Loucy (cell line): Measurements from ENCODE around the gene NPPC.

Source experiments
- H2AFZ ChIP-seq: fragments of 200-600 bp; sonication (generic); 2 replicates; pipeline ENCODE4 v1.6.0; 2016; ENCODE audit warnings: antibody characterized with exemption, mild to moderate bottlenecking, low read length, moderate library complexity
- H3F3A ChIP-seq: fragments of 200-600 bp; 2 replicates; pipeline ENCODE4 v1.6.0; 2016; ENCODE audit warnings: antibody characterized with exemption, low read depth, mild to moderate bottlenecking
- H3K27me3 ChIP-seq: fragments of 200-600 bp; sonication (generic); 2 replicates; pipeline ENCODE4 v1.6.1; 2014; ENCODE audit warnings: low read length, mild to moderate bottlenecking; ENCODE audit not compliant: insufficient read depth, poor library complexity, severe bottlenecking
- H3K36me3 ChIP-seq: fragments of 200-600 bp; sonication (generic); 2 replicates; pipeline ENCODE4 v1.6.1; 2016; ENCODE audit warnings: low read length; ENCODE audit not compliant: insufficient read depth
- H3K4me1 ChIP-seq: fragments of 200-600 bp; sonication (generic); 2 replicates; pipeline ENCODE4 v1.5.1; 2014; ENCODE audit warnings: low read length, mild to moderate bottlenecking; ENCODE audit not compliant: insufficient read depth, poor library complexity, severe bottlenecking
- H3K4me2 ChIP-seq: fragments of 200-600 bp; sonication (generic); 2 replicates; pipeline ENCODE4 v1.6.0; 2014; ENCODE audit warnings: antibody characterized with exemption, low read length, low read depth, mild to moderate bottlenecking; ENCODE audit not compliant: poor library complexity, severe bottlenecking
- H3K4me3 ChIP-seq: fragments of 200-600 bp; sonication (generic); 2 replicates; pipeline ENCODE4 v1.5.1; 2014; ENCODE audit warnings: low read length, mild to moderate bottlenecking, mixed read lengths; ENCODE audit not compliant: poor library complexity, severe bottlenecking
- H3K79me2 ChIP-seq: fragments of 200-600 bp; sonication (generic); 2 replicates; pipeline ENCODE4 v1.6.1; 2014; ENCODE audit warnings: low read length; ENCODE audit not compliant: insufficient read depth
- H3K9ac ChIP-seq: fragments of 200-600 bp; sonication (generic); 2 replicates; pipeline ENCODE4 v1.6.0; 2014; ENCODE audit warnings: mild to moderate bottlenecking, low read depth, low read length, moderate library complexity; ENCODE audit not compliant: poor library complexity, severe bottlenecking
- H3K9me2 ChIP-seq: fragments of 200-600 bp; sonication (generic); replicated peaks from 2 replicates; pipeline ENCODE4 v1.6.1; 2016; ENCODE audit warnings: low read depth, low read length, mixed read lengths
- H3K9me3 ChIP-seq: fragments of 200-600 bp; sonication (generic); 2 replicates; pipeline ENCODE4 v1.6.1; 2014; ENCODE audit warnings: mild to moderate bottlenecking, antibody characterized with exemption, low read length, low read depth; ENCODE audit not compliant: insufficient read depth
- H4K20me1 ChIP-seq: fragments of 200-600 bp; sonication (generic); 2 replicates; pipeline ENCODE4 v1.6.0; 2014; ENCODE audit warnings: antibody characterized with exemption, low read length, mild to moderate bottlenecking; ENCODE audit not compliant: insufficient read depth, poor library complexity, severe bottlenecking
- EZH2phosphoT487 ChIP-seq: fragments of 200-600 bp; IDR thresholded peaks from 2 replicates; pipeline ENCODE4 v1.6.1; 2018; ENCODE audit warnings: antibody characterized with exemption, mild to moderate bottlenecking, moderate library complexity, borderline replicate concordance
- TF ChIP-seq, protein P1 (sequence below): fragments of 200-600 bp; sonication (generic); conservative IDR thresholded peaks from 2 replicates; pipeline ENCODE4 v1.5.1; 2014; ENCODE audit warnings: mild to moderate bottlenecking, antibody characterized with exemption, low read length

Gene NPPC

DNA sequence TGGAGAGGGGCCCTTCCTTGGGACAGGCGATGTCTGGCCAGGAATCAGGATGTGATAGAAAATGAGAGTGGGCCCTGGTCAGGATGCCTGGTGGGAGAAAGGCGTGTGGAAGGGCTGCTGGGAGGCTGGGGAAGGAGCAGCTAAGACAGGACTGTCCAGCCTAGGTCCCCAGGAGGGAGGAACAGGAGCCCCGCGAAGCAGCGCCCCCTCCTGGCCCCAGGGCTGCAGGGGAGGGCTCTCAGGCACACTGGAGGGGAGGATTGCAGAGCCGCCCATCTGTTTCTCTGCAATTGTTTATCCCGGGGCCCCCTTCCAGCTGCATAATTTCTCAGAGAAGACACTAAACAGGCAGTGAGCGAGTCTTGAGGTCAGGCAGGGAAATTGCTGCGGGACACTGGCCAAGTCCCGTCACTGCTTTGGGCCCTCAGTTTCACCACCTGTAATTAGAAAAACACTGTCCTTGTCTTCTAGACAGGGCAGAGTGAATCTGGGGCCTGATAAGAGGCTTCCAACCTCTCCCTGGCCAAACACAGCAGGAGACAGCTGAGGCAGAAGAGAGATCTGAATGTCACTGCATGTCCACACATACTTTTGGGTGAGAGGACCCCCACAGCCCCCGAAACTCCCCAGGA is 3.9 kb upstream of the NPPC start:
- no peak overlapping the region for H3K9ac ChIP-seq
- peaks cover 13% of the 10 kb centered on the region for H3K4me1 ChIP-seq
- H3K9me3 ChIP-seq, result no peaks in the 10 kb centered on the region
- H4K20me1 ChIP-seq, result no peaks in the 10 kb centered on the region
- H2AFZ ChIP-seq, result no peak overlapping the region
- H3K36me3 ChIP-seq, result no peaks in the 10 kb centered on the region
- no peaks in the 10 kb centered on the region for H3K79me2 ChIP-seq
- H3K9me2 ChIP-seq, result no peaks in the 10 kb centered on the region
- H3K27me3 ChIP-seq, result peaks cover 11% of the 10 kb centered on the region
- H3K4me2 ChIP-seq, result no peak overlapping the region
- H3F3A ChIP-seq, result no peaks in the 10 kb centered on the region
- no peak overlapping the region for H3K4me3 ChIP-seq
- TF ChIP-seq, protein P1, sequence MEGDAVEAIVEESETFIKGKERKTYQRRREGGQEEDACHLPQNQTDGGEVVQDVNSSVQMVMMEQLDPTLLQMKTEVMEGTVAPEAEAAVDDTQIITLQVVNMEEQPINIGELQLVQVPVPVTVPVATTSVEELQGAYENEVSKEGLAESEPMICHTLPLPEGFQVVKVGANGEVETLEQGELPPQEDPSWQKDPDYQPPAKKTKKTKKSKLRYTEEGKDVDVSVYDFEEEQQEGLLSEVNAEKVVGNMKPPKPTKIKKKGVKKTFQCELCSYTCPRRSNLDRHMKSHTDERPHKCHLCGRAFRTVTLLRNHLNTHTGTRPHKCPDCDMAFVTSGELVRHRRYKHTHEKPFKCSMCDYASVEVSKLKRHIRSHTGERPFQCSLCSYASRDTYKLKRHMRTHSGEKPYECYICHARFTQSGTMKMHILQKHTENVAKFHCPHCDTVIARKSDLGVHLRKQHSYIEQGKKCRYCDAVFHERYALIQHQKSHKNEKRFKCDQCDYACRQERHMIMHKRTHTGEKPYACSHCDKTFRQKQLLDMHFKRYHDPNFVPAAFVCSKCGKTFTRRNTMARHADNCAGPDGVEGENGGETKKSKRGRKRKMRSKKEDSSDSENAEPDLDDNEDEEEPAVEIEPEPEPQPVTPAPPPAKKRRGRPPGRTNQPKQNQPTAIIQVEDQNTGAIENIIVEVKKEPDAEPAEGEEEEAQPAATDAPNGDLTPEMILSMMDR, result peak; percentile 77
- TF ChIP-seq EZH2phosphoT487, result no peak

GRCh38 chr2:231928901-231929725 is 2.9 kb upstream of the NPPC start:
- Histone ChIP-seq H3K27me3 (peaks cover 11% of the 10 kb centered on the region), H3K36me3 (no peaks in the 10 kb centered on the region), H3K4me1 (peaks cover 13% of the 10 kb centered on the region)

GRCh38 chr2:231928481-231928880 is 2.3 kb upstream of the NPPC start:
- no peaks in the 10 kb centered on the region for H3K9me3 ChIP-seq
- H3K9me2 ChIP-seq, result no peaks in the 10 kb centered on the region
- H3K9ac ChIP-seq, result no peak overlapping the region
- TF ChIP-seq, protein P1, result 0 out of 2 replicates have a peak, but pooled peaks have one; percentile 11
- TF ChIP-seq EZH2phosphoT487, result no peak
- peaks cover 11% of the 10 kb centered on the region for H3K27me3 ChIP-seq
- H3K4me1 ChIP-seq, result peaks cover 13% of the 10 kb centered on the region
- no peak overlapping the region for H3K4me2 ChIP-seq
- H3F3A ChIP-seq, result no peaks in the 10 kb centered on the region
- H3K79me2 ChIP-seq, result no peaks in the 10 kb centered on the region
- H2AFZ ChIP-seq, result no peak overlapping the region
- no peaks in the 10 kb centered on the region for H3K36me3 ChIP-seq
- H3K4me3 ChIP-seq, result no peak overlapping the region
- no peaks in the 10 kb centered on the region for H4K20me1 ChIP-seq

More at GRCh38 chr2:231928901-231929725, 2.9 kb upstream of the NPPC start:
- H3K79me2 ChIP-seq, result no peaks in the 10 kb centered on the region
- H3K9me2 ChIP-seq, result no peaks in the 10 kb centered on the region
- no peak overlapping the region for H3K9ac ChIP-seq
- H3K9me3 ChIP-seq, result no peaks in the 10 kb centered on the region
- no peaks in the 10 kb centered on the region for H3F3A ChIP-seq
- TF ChIP-seq EZH2phosphoT487, result no peak
- TF ChIP-seq, protein P1, result no peak
- H4K20me1 ChIP-seq, result no peaks in the 10 kb centered on the region
- no peak overlapping the region for H3K4me2 ChIP-seq
- no peak overlapping the region for H3K4me3 ChIP-seq
- 0 out of 2 replicates have a peak overlapping the region, but pooled peaks have one; percentile 30 for H2AFZ ChIP-seq
